ENCODE measurements around the gene ZBTB20.

- TF ChIP-seq CTCF (IDR thresholded peaks at IDR 0.05; ENCODE audit: low read depth, low read length, missing input control) (no peak), GABPA (IDR thresholded peaks at IDR 0.05 in 1 of 2, conservative IDR thresholded peaks at IDR 0.05 in 1 of 2) (no peak)
Measured at GRCh38 chr3:114741066-114741465, 406.0 kb downstream of the ZBTB20 start.

Data from liver (tissue), 3 donors.